ENCODE results near the gene EVI2B. TPM values are rescaled to one million over a fixed set of nuclear protein-coding genes. Genes with fewer than 3 reads are reported as not detected.

Gene EVI2B
- polyA plus RNA-seq, 1 donor from 2014 or later: not detected

- TF ChIP-seq REST (IDR thresholded peaks at IDR 0.05; ENCODE audit: borderline replicate concordance) (no peak), POLR2AphosphoS5 (IDR thresholded peaks at IDR 0.05) (no peak), SMC3 (conservative IDR thresholded peaks at IDR 0.05; ENCODE audit: poor library complexity) (no peak), TAF1 (IDR thresholded peaks at IDR 0.05; ENCODE audit: low read depth) (no peak), RAD21 (conservative IDR thresholded peaks at IDR 0.05) (no peak), CTCF (IDR thresholded peaks at IDR 0.05; ENCODE audit: poor library complexity, severe bottlenecking) (no peak), EP300 (conservative IDR thresholded peaks at IDR 0.05; ENCODE audit: poor library complexity, severe bottlenecking) (no peak), MXI1 (conservative IDR thresholded peaks at IDR 0.05; ENCODE audit: poor library complexity, severe bottlenecking) (no peak), EZH2 (IDR thresholded peaks at IDR 0.05; ENCODE audit: borderline replicate concordance, insufficient read depth, low read length, poor library complexity, severe bottlenecking) (no peak)
- H3K4me3 ChIP-seq (ENCODE audit: low read length): no peak within 1 kb of the TSS
- no peaks in the 10 kb centered on the region for H3K27me3 ChIP-seq (ENCODE audit: insufficient read depth, low read depth, low read length)
- no peak within 1 kb of the TSS for H3K27ac ChIP-seq (ENCODE audit: low read length)
- H2AFZ ChIP-seq (ENCODE audit: low read depth, low read length): no peak within 1 kb of the TSS
- no peaks in the 10 kb centered on the region for H3K36me3 ChIP-seq (ENCODE audit: insufficient read depth, low read length)
- no peaks in the 10 kb centered on the region for H3K79me2 ChIP-seq (replicated peaks; ENCODE audit: insufficient read depth, low read length)
- no peaks in the 10 kb centered on the region for H3F3A ChIP-seq (ENCODE audit: insufficient read depth, low read length, poor library complexity, severe bottlenecking)
- H3K9me2 ChIP-seq (ENCODE audit: insufficient read depth, low read length): no peaks in the 10 kb centered on the region
- no peak within 1 kb of the TSS for H3K9ac ChIP-seq (ENCODE audit: low read length)
- no peak within 1 kb of the TSS for H3K4me2 ChIP-seq (ENCODE audit: low read length)
- H4K20me1 ChIP-seq (ENCODE audit: insufficient read depth): no peaks in the 10 kb centered on the region
- H3K9me3 ChIP-seq (ENCODE audit: low read length): no peaks in the 10 kb centered on the region
These were observed 16.8 kb downstream of the EVI2B start, which contains the start of gene OMG for GRCh38 chr17:31297090-31297489. TSS of gene OMG (minus strand) at chr17:31297239. CDS start at chr17:31296331, 908 bp downstream.

GRCh38 chr17:31296142-31296541 is 17.7 kb downstream of the EVI2B start:
- H3K9me2 ChIP-seq (ENCODE audit: insufficient read depth, low read length): no peaks in the 10 kb centered on the region
- H3F3A ChIP-seq (ENCODE audit: insufficient read depth, low read length, poor library complexity, severe bottlenecking): no peaks in the 10 kb centered on the region
- H3K4me2 ChIP-seq (ENCODE audit: low read length): no peak overlapping the region
- no peak overlapping the region for H2AFZ ChIP-seq (ENCODE audit: low read depth, low read length)
- no peak overlapping the region for H3K9ac ChIP-seq (ENCODE audit: low read length)
- TF ChIP-seq REST (IDR thresholded peaks at IDR 0.05; ENCODE audit: borderline replicate concordance): no peak
- TF ChIP-seq TAF1 (IDR thresholded peaks at IDR 0.05; ENCODE audit: low read depth): no peak
- no peak for TF ChIP-seq RAD21 (conservative IDR thresholded peaks at IDR 0.05)
- TF ChIP-seq POLR2AphosphoS5 (IDR thresholded peaks at IDR 0.05): no peak
- no peak for TF ChIP-seq SMC3 (conservative IDR thresholded peaks at IDR 0.05; ENCODE audit: poor library complexity)
- TF ChIP-seq CTCF (IDR thresholded peaks at IDR 0.05; ENCODE audit: poor library complexity, severe bottlenecking): no peak
- no peak for TF ChIP-seq MXI1 (conservative IDR thresholded peaks at IDR 0.05; ENCODE audit: poor library complexity, severe bottlenecking)
- no peaks in the 10 kb centered on the region for H3K79me2 ChIP-seq (replicated peaks; ENCODE audit: insufficient read depth, low read length)
- no peak overlapping the region for H3K27ac ChIP-seq (ENCODE audit: low read length)
- no peaks in the 10 kb centered on the region for H3K27me3 ChIP-seq (ENCODE audit: insufficient read depth, low read depth, low read length)
- no peaks in the 10 kb centered on the region for H3K36me3 ChIP-seq (ENCODE audit: insufficient read depth, low read length)
- no peak overlapping the region for H3K4me3 ChIP-seq (ENCODE audit: low read length)
- no peaks in the 10 kb centered on the region for H3K9me3 ChIP-seq (ENCODE audit: low read length)
- no peaks in the 10 kb centered on the region for H4K20me1 ChIP-seq (ENCODE audit: insufficient read depth)
